ENCODE measurements around the gene PATL1. TPM values are rescaled to one million over a fixed set of nuclear protein-coding genes. Genes with fewer than 3 reads are reported as not detected.

Gene PATL1
- total and polyA plus RNA-seq, 9 donors = 11.1 to 44.2 (median 30.8) TPM

GRCh38 chr11:59676205-59676604, 7.4 kb upstream of the PATL1 start:
- no peaks in the 10 kb centered on the region for H3K27me3 ChIP-seq
- no peaks in the 10 kb centered on the region for H3K36me3 ChIP-seq
- WGBS, 3 donors = 84 to 89% (median 87%) methylated on average over 8 of the region's 8 CpGs
- no peak for DNase-seq
- intact Hi-C loops (cut with DNase I) = no loop called here
- H3K27ac ChIP-seq = no peak overlapping the region
- no peak for TF ChIP-seq POLR2A (IDR thresholded peaks at IDR 0.05)
- TF ChIP-seq CTCF (IDR thresholded peaks at IDR 0.05) = no peak
- TF ChIP-seq EP300 (IDR thresholded peaks at IDR 0.05) = no peak
- no peaks in the 10 kb centered on the region for H3K4me1 ChIP-seq (ENCODE audit: insufficient read depth)
- no peak overlapping the region for H3K4me3 ChIP-seq
- no peaks in the 10 kb centered on the region for H3K9me3 ChIP-seq

GRCh38 chr11:59674291-59674690, 5.5 kb upstream of the PATL1 start:
- Histone ChIP-seq H3K27ac (no peak overlapping the region), H3K4me1 (ENCODE audit: insufficient read depth) (peaks cover 2% of the 10 kb centered on the region), H3K27me3 (no peaks in the 10 kb centered on the region), H3K9me3 (no peaks in the 10 kb centered on the region), H3K36me3 (no peaks in the 10 kb centered on the region), H3K4me3 (no peak overlapping the region)
- 44 to 51% (median 49%) methylated on average over 2 of the region's 2 CpGs for WGBS, 3 donors
- TF ChIP-seq EP300 (IDR thresholded peaks at IDR 0.05) = no peak
- intact Hi-C loops (cut with DNase I) = no loop called here
- no peak for DNase-seq

- 85 to 99% (median 93%) methylated on average over 2 of the region's 2 CpGs for WGBS, 3 donors
- peaks cover 2% of the 10 kb centered on the region for H3K4me1 ChIP-seq (ENCODE audit: insufficient read depth)
- intact Hi-C loops (cut with DNase I) = no loop called here
- H3K9me3 ChIP-seq = no peaks in the 10 kb centered on the region
- H3K27ac ChIP-seq = no peak overlapping the region
- H3K27me3 ChIP-seq = no peaks in the 10 kb centered on the region
- no peak for TF ChIP-seq EP300 (IDR thresholded peaks at IDR 0.05)
- no peak for TF ChIP-seq POLR2A (IDR thresholded peaks at IDR 0.05)
- no peak for TF ChIP-seq CTCF (IDR thresholded peaks at IDR 0.05)
- no peak for DNase-seq
- H3K36me3 ChIP-seq = no peaks in the 10 kb centered on the region
- H3K4me3 ChIP-seq = no peak overlapping the region
Measured at GRCh38 chr11:59673291-59673690, 4.5 kb upstream of the PATL1 start.

- intact Hi-C loops (cut with DNase I) = no loop called here
- Histone ChIP-seq H3K9me3 (no peaks in the 10 kb centered on the region), H3K4me3 (no peak overlapping the region), H3K27ac (no peak overlapping the region), H3K36me3 (no peaks in the 10 kb centered on the region), H3K4me1 (ENCODE audit: insufficient read depth) (peaks cover 6% of the 10 kb centered on the region), H3K27me3 (no peaks in the 10 kb centered on the region)
- TF ChIP-seq EP300 (IDR thresholded peaks at IDR 0.05) = no peak
- TF ChIP-seq CTCF (IDR thresholded peaks at IDR 0.05) = no peak
- TF ChIP-seq POLR2A (IDR thresholded peaks at IDR 0.05) = no peak
- WGBS, 3 donors = 89 to 91% (median 91%) methylated on average over 11 of the region's 11 CpGs
- no peak for DNase-seq
Measured at GRCh38 chr11:59671471-59671870, 2.6 kb upstream of the PATL1 start.

- peaks cover 6% of the 10 kb centered on the region for H3K4me1 ChIP-seq (ENCODE audit: insufficient read depth)
- H3K4me3 ChIP-seq = peak overlapping the region; percentile 59
- no peak for TF ChIP-seq POLR2A (IDR thresholded peaks at IDR 0.05)
- no peak for TF ChIP-seq EP300 (IDR thresholded peaks at IDR 0.05)
- TF ChIP-seq CTCF (IDR thresholded peaks at IDR 0.05) = no peak
- peak; percentile 46 to 70 (median 61) for DNase-seq
- 1 to 2% (median 1%) methylated on average over 22 of the region's 22 CpGs for WGBS, 3 donors
- intact Hi-C loops (cut with DNase I) = loop anchor here in 3 of 4 donors (2.0 to 10.0 kb wide), 4 partner anchors 55 to 133 kb away; partner anchors contain the start of gene OSBP (in 1 of the 3)
- no peaks in the 10 kb centered on the region for H3K27me3 ChIP-seq
- H3K9me3 ChIP-seq = no peaks in the 10 kb centered on the region
- H3K27ac ChIP-seq = peak overlapping the region; percentile 84 to 94
- H3K36me3 ChIP-seq = no peaks in the 10 kb centered on the region
Measured at GRCh38 chr11:59669611-59670009, 773 bp upstream of the PATL1 start.

Measured in ovary (tissue), 9 donors.